Stimulated activated CD4-positive, alpha-beta T cell treated with anti-CD3 and anti-CD28 coated beads, TNF-alpha, amount 100 ng/mL, for 48 hours (primary cell): ENCODE data around the gene TP73.

ENCODE experiments used
- DNase-seq, 3 donors: peaks; one replicate each; pipeline ENCODE4 v3.0.0-alpha.2; 2020; ENCODE audit warnings: low read depth in 3 of 3

The TP73 gene

GRCh38 chr1:3779265-3779911 lies 127.1 kb downstream of the TP73 start:
- DNase-seq: no peak

- DNase-seq: no peak
Measured at GRCh38 chr1:3779912-3780416, 127.6 kb downstream of the TP73 start.

GRCh38 chr1:3780901-3781300 lies 128.6 kb downstream of the TP73 start:
- DNase-seq: no peak

- DNase-seq: no peak
Measured at GRCh38 chr1:3783651-3784474, 131.5 kb downstream of the TP73 start.

DNA sequence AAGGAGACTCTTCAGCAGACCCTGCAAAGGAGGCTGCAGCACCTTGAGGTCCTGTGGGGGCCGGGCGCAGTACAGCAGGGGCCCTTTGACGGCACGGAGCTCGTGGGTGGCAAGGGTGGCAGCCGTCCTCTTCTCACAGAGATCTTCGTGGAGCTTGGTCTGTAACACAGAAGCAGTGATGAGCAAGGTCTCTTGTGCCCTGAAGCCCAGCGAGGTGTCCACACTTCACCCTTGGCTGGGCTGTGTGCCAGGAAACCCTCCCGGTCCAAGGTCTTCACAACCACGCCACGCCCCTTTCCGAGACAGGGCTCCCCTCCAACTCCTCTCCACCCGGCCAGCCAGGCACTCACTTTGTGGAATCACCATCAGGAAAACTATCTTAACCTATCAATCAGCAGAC lies 132.7 kb downstream of the TP73 start:
- DNase-seq: no peak

DNA sequence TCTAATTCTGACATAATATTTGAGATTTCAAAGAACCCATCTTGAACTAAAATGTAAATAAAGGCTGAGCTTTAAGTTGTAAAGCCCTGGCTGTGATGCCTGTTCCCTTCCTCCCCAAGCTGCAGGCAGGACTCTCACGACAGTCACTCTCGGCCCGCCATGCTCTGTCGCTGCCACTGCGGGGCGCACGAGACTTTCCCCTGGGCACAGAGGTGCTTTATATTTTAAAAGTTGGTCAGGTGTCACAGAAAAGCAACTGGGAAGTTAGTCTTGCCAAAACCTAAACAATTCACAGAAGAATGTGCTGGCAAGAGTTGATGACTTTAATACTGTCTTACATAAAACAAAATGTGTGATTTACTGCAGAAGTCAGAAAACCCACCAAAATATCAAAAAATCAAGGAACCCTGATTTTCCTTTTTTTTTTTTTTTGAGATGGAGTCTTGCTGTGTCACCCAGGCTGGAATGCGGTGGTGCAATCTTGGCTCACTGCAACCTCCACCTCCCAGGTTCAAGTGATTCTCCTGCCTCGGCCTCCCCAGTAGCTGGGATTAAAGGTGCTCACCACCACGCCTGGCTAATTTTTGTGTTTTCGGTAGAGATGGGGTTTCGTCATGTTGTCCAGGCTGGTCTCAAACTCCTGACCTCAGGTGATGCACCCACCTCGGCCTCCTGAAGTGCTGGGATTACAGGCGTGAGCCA lies 133.3 kb downstream of the TP73 start:
- no peak for DNase-seq
